Mammary epithelial cell (primary cell): ENCODE data around the gene KIRREL2.

Experiments
- CTCF ChIP-seq, 2 donors: IDR thresholded peaks in 1 of 2; conservative IDR thresholded peaks in 1 of 2; 2 replicates each; pipeline ENCODE4 v1.5.1; 2011 to 2012; ENCODE audit warnings: inconsistent platforms in 2 of 2, low read length in 2 of 2, mild to moderate bottlenecking in 2 of 2, control low read depth in 1 of 2, low read depth in 1 of 2; ENCODE audit not compliant: insufficient read depth in 1 of 2; ENCODE audit errors: extremely low read depth in 1 of 2
- EZH2 ChIP-seq: IDR thresholded peaks from 2 replicates; pipeline ENCODE4 v1.6.1; 2012; ENCODE audit warnings: low read length, inconsistent platforms, borderline replicate concordance

DNA sequence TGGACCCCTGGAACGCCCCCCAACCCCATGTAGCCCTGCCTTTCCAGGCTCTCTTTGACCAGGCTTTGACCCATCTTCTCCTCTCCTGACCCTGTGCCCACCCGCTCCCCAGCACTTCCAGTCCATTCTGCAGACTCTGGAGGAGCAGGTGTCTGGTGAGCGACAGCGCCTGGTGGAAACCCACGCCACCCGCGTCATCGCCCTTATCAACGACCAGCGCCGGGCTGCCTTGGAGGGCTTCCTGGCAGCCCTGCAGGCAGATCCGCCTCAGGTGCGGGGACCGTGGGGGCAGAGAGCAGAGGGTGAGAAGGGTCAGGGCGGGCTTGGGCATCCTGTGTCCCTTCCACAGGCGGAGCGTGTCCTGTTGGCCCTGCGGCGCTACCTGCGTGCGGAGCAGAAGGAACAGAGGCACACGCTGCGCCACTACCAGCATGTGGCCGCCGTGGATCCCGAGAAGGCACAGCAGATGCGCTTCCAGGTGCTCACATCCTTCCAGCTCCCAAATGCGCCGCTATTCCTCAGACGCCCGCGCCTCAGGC lies 17.8 kb downstream of the KIRREL2 start:
- TF ChIP-seq CTCF (conservative IDR thresholded peaks at IDR 0.05 in 1 of 2, IDR thresholded peaks at IDR 0.05 in 1 of 2; ENCODE audit: extremely low read depth in 1 of 2, insufficient read depth in 1 of 2, low read depth in 1 of 2, low read length in 2 of 2) (no peak), EZH2 (no peak)
